RPMI8226 (cell line): ENCODE results near the gene CREBBP.
"Not testable (repeated sequence)": the region's sequence is repeated elsewhere in the genome, so short reads cannot be mapped to it uniquely, and the experiment has no call there.

Source experiments
- DNase-seq: peaks from one replicate; pipeline ENCODE4 v3.0.0-alpha.2; 2015

The CREBBP gene

GRCh38 chr16:3731126-3731935 is 149.2 kb downstream of the CREBBP start:
- no peak for DNase-seq

GRCh38 chr16:3730161-3731125 is 150.1 kb downstream of the CREBBP start:
- no peak for DNase-seq

GRCh38 chr16:3729161-3730112 is 151.1 kb downstream of the CREBBP start:
- DNase-seq: no peak

GRCh38 chr16:3728424-3729160 is 151.9 kb downstream of the CREBBP start:
- no peak for DNase-seq

GRCh38 chr16:3727806-3728381 is 152.6 kb downstream of the CREBBP start:
- no peak for DNase-seq

- no peak for DNase-seq
Measured at GRCh38 chr16:3726021-3726687, 154.4 kb downstream of the CREBBP start.

- DNase-seq: no peak
Measured at GRCh38 chr16:3725276-3725675, 155.2 kb downstream of the CREBBP start.

- no peak for DNase-seq
Measured at GRCh38 chr16:3722508-3722907, 158.0 kb downstream of the CREBBP start.

GRCh38 chr16:3720418-3720817 is 160.1 kb downstream of the CREBBP start:
- no peak for DNase-seq

- DNase-seq: no peak
Measured at GRCh38 chr16:3718628-3719027, 161.9 kb downstream of the CREBBP start.

- peak; percentile 23 for DNase-seq
Measured at GRCh38 chr16:3718019-3718391, 162.5 kb downstream of the CREBBP start.

GRCh38 chr16:3717235-3718018 is 163.1 kb downstream of the CREBBP start, which contains the start of gene TRAP1:
TSS of gene TRAP1 (minus strand) at chr16:3717524. CDS start at chr16:3717508, 16 bp downstream.
- DNase-seq: peak; percentile 94

- DNase-seq: peak; percentile 73
Measured at GRCh38 chr16:3716831-3717234, 163.7 kb downstream of the CREBBP start.

- DNase-seq: no peak
Measured at GRCh38 chr16:3715430-3715829, 165.1 kb downstream of the CREBBP start.

GRCh38 chr16:3714378-3714777 is 166.1 kb downstream of the CREBBP start:
- DNase-seq: not testable (repeated sequence)

- DNase-seq: no peak
Measured at GRCh38 chr16:3713587-3714242, 166.8 kb downstream of the CREBBP start.

- no peak for DNase-seq
Measured at GRCh38 chr16:3712861-3713372, 167.6 kb downstream of the CREBBP start.

GRCh38 chr16:3706253-3707012 is 174.1 kb downstream of the CREBBP start:
- DNase-seq: no peak
